Mesothelial cell of epicardium (in vitro differentiated cells): ENCODE measurements around the gene CDH26. TPM values are rescaled to one million over a fixed set of nuclear protein-coding genes. Genes with fewer than 3 reads are reported as not detected.

Experiments
- DNase-seq, 2 experiments: peaks; one replicate each; pipeline ENCODE4 v3.0.0; 2021; ENCODE audit warnings: low spot score in 2 of 2; ENCODE audit not compliant: unreplicated experiment in 2 of 2
- H3K27ac Mint-ChIP-seq: 2 replicates; pipeline ENCODE4 v1.8.0; 2021; ENCODE audit warnings: mixed read lengths
- H3K27me3 Mint-ChIP-seq: 2 replicates; pipeline ENCODE4 v1.8.0; 2021; ENCODE audit warnings: low read depth, mixed read lengths
- H3K36me3 Mint-ChIP-seq: 2 replicates; pipeline ENCODE4 v1.8.0; 2021; ENCODE audit warnings: mixed read lengths
- H3K4me1 Mint-ChIP-seq: 2 replicates; pipeline ENCODE4 v1.8.0; 2021; ENCODE audit warnings: mixed read lengths
- H3K4me3 Mint-ChIP-seq: 2 replicates; pipeline ENCODE4 v1.8.0; 2021; ENCODE audit warnings: mild to moderate bottlenecking, moderate library complexity, mixed read lengths
- H3K9me3 Mint-ChIP-seq: 2 replicates; pipeline ENCODE4 v1.8.0; 2021; ENCODE audit warnings: mixed read lengths
- total RNA-seq: library from RNA; stranded (reverse); gene quantifications from 3 replicates; pipeline ENCODE4 v1.2.1, GENCODE V29; 2021
- TF ChIP-seq, protein P1 (sequence below): fragments of 200-600 bp; sonication (generic); IDR thresholded peaks from one replicate; pipeline ENCODE4 v1.5.0; 2021; ENCODE audit warnings: antibody characterized with exemption; ENCODE audit not compliant: unreplicated experiment

CDH26 gene
- total RNA-seq, 1 donor from 2014 or later: 0.49 TPM

DNA sequence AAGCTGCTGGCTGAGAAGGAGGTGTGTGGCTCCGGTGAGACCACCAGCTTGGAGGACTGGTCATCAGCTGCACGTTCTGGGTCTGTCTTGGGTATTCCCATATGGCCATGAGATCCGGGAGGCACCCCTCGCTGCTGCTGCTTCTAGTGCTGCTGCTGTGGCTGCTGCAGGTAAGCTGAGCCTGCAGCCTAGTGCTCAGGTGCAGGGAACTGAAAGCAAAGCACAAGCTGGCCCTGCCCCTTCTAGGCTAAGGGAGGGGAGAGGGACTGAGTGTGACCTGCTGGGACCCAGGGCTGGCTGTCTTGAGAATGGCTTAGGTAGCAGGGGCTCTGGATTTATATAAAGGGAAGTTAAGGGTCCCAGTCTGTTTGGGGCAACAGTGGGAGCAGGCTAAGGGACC is 403 bp downstream of the CDH26 start:
- Mint-ChIP-seq H3K4me1 (peaks cover 18% of the 10 kb centered on the region), H3K4me3 (no peak overlapping the region), H3K27ac (no peak overlapping the region), H3K27me3 (no peaks in the 10 kb centered on the region), H3K9me3 (no peaks in the 10 kb centered on the region), H3K36me3 (no peaks in the 10 kb centered on the region)
- TF ChIP-seq, protein P1, sequence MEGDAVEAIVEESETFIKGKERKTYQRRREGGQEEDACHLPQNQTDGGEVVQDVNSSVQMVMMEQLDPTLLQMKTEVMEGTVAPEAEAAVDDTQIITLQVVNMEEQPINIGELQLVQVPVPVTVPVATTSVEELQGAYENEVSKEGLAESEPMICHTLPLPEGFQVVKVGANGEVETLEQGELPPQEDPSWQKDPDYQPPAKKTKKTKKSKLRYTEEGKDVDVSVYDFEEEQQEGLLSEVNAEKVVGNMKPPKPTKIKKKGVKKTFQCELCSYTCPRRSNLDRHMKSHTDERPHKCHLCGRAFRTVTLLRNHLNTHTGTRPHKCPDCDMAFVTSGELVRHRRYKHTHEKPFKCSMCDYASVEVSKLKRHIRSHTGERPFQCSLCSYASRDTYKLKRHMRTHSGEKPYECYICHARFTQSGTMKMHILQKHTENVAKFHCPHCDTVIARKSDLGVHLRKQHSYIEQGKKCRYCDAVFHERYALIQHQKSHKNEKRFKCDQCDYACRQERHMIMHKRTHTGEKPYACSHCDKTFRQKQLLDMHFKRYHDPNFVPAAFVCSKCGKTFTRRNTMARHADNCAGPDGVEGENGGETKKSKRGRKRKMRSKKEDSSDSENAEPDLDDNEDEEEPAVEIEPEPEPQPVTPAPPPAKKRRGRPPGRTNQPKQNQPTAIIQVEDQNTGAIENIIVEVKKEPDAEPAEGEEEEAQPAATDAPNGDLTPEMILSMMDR: no peak
- DNase-seq: no peak

DNA sequence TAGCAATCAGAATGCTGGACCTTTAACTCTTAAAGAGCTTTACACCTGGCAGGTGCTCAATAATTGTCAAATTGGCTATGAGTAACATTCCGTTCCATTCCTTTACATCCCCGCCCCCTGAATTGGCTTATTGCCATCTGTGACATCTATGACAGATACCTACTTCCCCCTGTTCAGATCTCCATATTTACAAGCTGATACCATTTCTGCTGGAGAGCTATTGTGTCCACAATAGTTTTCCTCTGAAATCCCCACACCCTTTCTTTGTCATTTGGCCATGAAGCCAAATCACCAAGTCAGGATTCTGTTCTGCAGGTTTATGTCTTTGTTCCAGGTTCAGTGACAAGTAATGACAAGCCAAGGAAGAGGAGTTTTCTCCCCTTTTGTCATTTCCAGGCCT is 3.2 kb downstream of the CDH26 start:
- H3K9me3 Mint-ChIP-seq: no peaks in the 10 kb centered on the region
- TF ChIP-seq, protein P1: no peak
- no peak for DNase-seq
- no peak overlapping the region for H3K4me3 Mint-ChIP-seq
- H3K27ac Mint-ChIP-seq: no peak overlapping the region
- no peaks in the 10 kb centered on the region for H3K27me3 Mint-ChIP-seq
- peaks cover 18% of the 10 kb centered on the region for H3K4me1 Mint-ChIP-seq
- no peaks in the 10 kb centered on the region for H3K36me3 Mint-ChIP-seq

DNA sequence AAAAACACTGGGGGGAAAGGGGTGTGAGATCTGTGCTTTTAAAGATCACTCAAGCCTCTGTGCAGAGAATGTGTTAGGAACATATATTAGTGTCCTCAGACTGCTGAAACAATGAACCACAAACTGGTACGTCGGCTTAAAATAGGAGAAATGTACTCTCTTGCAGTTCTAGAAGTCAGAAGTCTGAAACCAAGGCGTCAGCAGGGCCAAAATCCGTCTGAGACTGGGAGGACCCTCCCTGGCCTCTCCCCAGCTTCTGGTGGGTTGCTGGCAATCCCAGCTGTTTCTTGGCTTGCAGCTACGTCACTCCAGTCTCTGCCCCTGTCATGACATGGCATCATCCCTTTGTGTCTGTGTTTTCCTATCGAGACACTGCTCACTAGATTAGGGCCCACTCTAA is 3.9 kb downstream of the CDH26 start:
- TF ChIP-seq, protein P1: no peak
- H3K27me3 Mint-ChIP-seq: peaks cover 1% of the 10 kb centered on the region
- H3K4me1 Mint-ChIP-seq: peaks cover 18% of the 10 kb centered on the region
- no peaks in the 10 kb centered on the region for H3K9me3 Mint-ChIP-seq
- DNase-seq: no peak
- no peak overlapping the region for H3K27ac Mint-ChIP-seq
- H3K36me3 Mint-ChIP-seq: no peaks in the 10 kb centered on the region
- no peak overlapping the region for H3K4me3 Mint-ChIP-seq

DNA sequence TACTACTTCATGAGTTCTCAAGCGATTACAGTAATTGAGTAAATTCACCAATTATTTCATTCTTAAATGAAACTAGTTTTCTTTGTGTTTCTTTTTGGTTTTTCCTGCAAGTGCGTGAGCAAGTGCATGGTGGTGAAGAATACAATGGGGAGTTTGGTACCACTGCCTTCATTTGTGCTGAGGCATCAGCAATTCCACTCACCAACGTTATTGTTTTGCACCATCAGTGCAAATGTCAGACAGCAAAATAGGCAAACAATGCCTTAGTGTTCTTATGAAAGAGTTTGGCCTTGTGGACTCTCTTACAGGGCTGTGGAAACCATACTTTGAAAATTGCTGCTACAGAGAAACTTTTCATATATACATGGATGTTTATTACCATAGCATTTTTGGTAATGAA is 8.2 kb downstream of the CDH26 start:
- Mint-ChIP-seq H3K27me3 (peaks cover 1% of the 10 kb centered on the region), H3K4me3 (no peak overlapping the region), H3K9me3 (no peaks in the 10 kb centered on the region), H3K27ac (no peak overlapping the region), H3K36me3 (no peaks in the 10 kb centered on the region), H3K4me1 (peaks cover 6% of the 10 kb centered on the region)
- TF ChIP-seq, protein P1: no peak
- no peak for DNase-seq

DNA sequence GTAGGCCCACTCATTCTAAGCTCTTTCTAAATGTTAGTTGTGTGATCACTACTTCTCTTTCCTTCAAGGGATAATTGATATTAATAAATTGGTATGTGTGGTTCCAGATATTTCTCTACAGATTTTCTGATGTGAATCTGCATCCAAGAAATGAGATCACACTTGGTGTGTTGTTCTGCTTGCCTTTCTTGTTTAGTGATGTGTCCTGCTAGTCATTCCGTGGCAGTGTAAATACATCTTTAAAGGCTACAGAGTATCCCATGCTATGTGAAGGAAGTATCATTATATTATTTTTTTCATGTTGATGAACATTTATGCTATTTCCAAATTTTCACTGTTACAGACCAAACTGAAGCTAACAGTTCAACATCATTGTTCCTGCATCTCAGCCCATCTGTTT is 13.2 kb downstream of the CDH26 start:
- no peaks in the 10 kb centered on the region for H3K36me3 Mint-ChIP-seq
- no peak overlapping the region for H3K4me3 Mint-ChIP-seq
- TF ChIP-seq, protein P1: no peak
- no peak overlapping the region for H3K27ac Mint-ChIP-seq
- no peaks in the 10 kb centered on the region for H3K9me3 Mint-ChIP-seq
- peaks cover under 1% of the 10 kb centered on the region for H3K4me1 Mint-ChIP-seq
- no peak for DNase-seq
- peaks cover 1% of the 10 kb centered on the region for H3K27me3 Mint-ChIP-seq
